PFSK-1 (cell line): ENCODE data around the gene LPAR1.

Experiments used
- FOXP2 ChIP-seq: optimal IDR thresholded peaks from 2 replicates; pipeline ENCODE3; 2011; ENCODE audit warnings: borderline replicate concordance, control low read depth, inconsistent platforms; ENCODE audit not compliant: insufficient read depth; ENCODE audit errors: extremely low read length, extremely low read depth
- POLR2AphosphoS5 ChIP-seq: IDR thresholded peaks from 2 replicates; pipeline ENCODE4 v1.6.1; 2012; ENCODE audit warnings: low read depth, mild to moderate bottlenecking, control low read depth, low read length, moderate library complexity
- REST ChIP-seq, 2 experiments: IDR thresholded peaks; 2 replicates each; pipeline versions ENCODE4 v1.6.1 to v1.8.0; 2011 to 2012; ENCODE audit warnings: low read depth in 2 of 2, low read length in 2 of 2, control low read depth in 1 of 2, inconsistent platforms in 1 of 2, mild to moderate bottlenecking in 1 of 2, moderate library complexity in 1 of 2; ENCODE audit not compliant: insufficient read depth in 1 of 2
- SIN3A ChIP-seq: IDR thresholded peaks from 2 replicates; pipeline ENCODE4 v1.6.1; 2012; ENCODE audit warnings: mild to moderate bottlenecking, low read length, moderate library complexity, borderline replicate concordance; ENCODE audit not compliant: insufficient read depth
- TAF1 ChIP-seq: IDR thresholded peaks from 2 replicates; pipeline ENCODE4 v1.6.1; 2012; ENCODE audit warnings: low read length, control low read depth, borderline replicate concordance; ENCODE audit not compliant: insufficient read depth

The LPAR1 gene

DNA sequence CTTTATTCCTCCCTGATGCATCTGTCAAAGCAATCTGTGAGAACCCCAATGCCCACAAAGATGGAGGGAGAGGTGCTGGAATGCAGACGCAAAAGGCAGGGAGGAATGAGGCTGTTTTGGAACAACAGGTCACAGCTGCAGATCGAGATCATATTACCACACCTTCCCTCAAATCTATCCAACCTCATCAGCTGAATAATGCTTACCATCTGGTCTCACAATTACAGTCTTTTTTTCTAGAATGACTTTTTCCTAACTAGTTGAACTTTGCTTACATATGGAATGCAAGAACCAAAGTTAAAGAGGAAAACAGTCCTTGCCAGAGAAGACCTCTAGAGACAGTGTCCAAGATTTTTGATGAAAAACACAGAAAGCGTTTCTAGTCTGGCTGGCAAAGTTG lies 158.1 kb downstream of the LPAR1 start:
- no peak for TF ChIP-seq FOXP2
- TF ChIP-seq TAF1, result no peak
- TF ChIP-seq SIN3A, result no peak
- no peak for TF ChIP-seq REST (IDR thresholded peaks at IDR 0.05; ENCODE audit: insufficient read depth in 1 of 2, low read depth in 2 of 2, low read length in 2 of 2)
- TF ChIP-seq POLR2AphosphoS5, result no peak

GRCh38 chr9:110877374-110877773 lies 160.9 kb downstream of the LPAR1 start:
- no peak for TF ChIP-seq FOXP2

DNA sequence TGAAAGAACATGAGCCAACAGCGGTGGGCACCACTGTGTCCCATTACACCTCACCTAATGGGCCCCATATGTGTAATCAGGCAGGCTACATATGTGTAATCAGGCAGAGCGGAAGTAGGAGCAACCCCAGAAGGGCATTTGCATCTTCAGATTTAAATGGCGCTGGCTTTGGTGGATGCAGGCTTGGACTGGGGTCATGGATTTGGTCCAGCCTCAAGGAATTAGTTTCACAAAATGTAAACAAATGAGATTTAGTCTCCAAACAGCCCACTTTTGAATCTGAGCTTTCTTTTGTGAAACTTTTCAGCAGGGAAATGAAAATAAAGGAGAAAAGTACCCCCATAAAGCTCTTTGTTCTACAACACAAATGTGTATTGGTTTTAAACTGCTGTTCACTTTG lies 161.3 kb downstream of the LPAR1 start:
- TF ChIP-seq TAF1, result no peak
- TF ChIP-seq POLR2AphosphoS5, result no peak
- TF ChIP-seq SIN3A, result no peak
- TF ChIP-seq FOXP2, result no peak
- no peak for TF ChIP-seq REST (IDR thresholded peaks at IDR 0.05; ENCODE audit: insufficient read depth in 1 of 2, low read depth in 2 of 2, low read length in 2 of 2)

DNA sequence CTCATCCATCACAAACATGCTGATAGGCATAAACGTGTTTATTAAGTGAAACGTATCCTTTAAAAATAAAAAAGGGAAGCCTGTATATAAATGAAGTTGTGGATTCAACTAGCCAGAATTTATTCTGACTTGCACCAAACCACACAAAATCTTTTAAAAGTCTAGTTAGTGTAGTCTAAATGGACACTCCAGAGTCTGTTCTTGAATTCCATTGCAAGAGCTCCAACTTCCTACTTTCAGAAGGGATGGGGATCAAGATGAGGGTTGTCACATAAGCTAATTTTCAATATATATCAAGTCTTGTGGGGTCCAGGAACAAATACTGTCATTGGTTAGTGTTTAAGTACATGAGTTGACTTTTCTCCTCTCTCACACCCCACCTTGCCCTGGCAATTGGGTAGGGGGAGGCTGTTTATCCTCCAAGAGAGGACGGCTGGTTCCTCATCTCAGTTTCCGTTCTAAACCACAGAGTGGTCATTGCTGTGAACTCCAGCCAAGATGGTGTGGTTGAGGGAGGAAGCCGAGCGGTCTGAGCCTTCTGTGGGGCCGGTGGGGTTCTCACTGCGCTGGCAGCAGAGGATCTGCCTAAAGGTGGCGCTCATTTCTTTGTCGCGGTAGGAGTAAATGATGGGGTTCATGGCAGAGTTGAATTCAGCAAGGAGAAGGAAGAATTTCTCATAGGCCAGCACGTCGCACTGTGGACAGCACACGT lies 163.2 kb downstream of the LPAR1 start:
- no peak for TF ChIP-seq SIN3A

GRCh38 chr9:110872920-110873319 lies 165.3 kb downstream of the LPAR1 start:
- no peak for TF ChIP-seq TAF1
- no peak for TF ChIP-seq SIN3A
- TF ChIP-seq POLR2AphosphoS5, result no peak
- no peak for TF ChIP-seq FOXP2
- TF ChIP-seq REST (IDR thresholded peaks at IDR 0.05; ENCODE audit: insufficient read depth in 1 of 2, low read depth in 2 of 2, low read length in 2 of 2), result no peak

DNA sequence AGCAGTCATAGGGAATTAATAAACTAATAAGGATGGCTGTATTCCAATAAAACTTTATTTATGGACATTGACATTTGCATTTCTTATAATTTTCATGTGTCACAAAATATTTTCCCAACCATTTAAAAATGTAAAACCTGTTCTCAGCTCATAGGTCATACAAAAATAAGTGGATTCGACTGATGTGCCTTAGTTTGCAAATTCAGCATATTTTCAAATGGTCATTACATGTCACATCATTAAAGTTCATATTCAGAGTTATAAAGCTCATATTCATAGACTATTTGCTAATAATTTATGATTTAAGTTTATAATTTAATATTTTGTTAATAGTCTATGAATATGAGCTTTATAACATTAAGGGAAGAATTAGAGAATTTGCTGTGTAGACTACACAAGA lies 166.5 kb downstream of the LPAR1 start:
- no peak for TF ChIP-seq FOXP2
- TF ChIP-seq TAF1, result no peak
- no peak for TF ChIP-seq REST (IDR thresholded peaks at IDR 0.05; ENCODE audit: insufficient read depth in 1 of 2, low read depth in 2 of 2, low read length in 2 of 2)
- no peak for TF ChIP-seq SIN3A
- no peak for TF ChIP-seq POLR2AphosphoS5
